ENCODE results near the gene TRIM17.

TRIM17 gene

DNA sequence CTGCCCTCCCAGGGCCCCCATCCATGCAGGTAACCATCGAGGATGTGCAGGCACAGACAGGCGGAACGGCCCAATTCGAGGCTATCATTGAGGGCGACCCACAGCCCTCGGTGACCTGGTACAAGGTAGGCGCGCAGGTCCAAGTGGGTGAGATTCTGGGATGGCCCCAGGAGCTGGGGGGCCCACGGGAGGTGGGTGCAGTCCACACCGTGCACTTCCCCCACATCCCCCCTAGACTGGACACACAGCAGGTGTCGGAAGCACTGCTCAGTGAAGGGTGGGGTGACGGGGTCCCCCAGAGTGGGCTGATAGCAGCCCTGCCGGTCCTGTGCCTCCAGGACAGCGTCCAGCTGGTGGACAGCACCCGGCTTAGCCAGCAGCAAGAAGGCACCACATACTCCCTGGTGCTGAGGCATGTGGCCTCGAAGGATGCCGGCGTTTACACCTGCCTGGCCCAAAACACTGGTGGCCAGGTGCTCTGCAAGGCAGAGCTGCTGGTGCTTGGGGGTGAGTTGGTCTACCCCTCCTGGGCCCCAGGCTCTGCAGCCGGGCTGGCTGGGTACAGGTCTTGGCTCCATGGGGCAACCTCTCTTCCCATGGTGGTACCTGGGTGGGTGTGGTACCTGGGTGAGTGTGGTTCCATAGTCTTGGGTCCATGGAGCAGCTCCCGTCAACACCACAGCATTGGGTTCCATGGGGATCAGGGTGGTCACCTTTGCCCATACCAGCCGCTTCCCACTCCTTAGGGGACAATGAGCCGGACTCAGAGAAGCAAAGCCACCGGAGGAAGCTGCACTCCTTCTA lies 50.4 kb downstream of the TRIM17 start:
- DNase-seq, result no peak

DNA sequence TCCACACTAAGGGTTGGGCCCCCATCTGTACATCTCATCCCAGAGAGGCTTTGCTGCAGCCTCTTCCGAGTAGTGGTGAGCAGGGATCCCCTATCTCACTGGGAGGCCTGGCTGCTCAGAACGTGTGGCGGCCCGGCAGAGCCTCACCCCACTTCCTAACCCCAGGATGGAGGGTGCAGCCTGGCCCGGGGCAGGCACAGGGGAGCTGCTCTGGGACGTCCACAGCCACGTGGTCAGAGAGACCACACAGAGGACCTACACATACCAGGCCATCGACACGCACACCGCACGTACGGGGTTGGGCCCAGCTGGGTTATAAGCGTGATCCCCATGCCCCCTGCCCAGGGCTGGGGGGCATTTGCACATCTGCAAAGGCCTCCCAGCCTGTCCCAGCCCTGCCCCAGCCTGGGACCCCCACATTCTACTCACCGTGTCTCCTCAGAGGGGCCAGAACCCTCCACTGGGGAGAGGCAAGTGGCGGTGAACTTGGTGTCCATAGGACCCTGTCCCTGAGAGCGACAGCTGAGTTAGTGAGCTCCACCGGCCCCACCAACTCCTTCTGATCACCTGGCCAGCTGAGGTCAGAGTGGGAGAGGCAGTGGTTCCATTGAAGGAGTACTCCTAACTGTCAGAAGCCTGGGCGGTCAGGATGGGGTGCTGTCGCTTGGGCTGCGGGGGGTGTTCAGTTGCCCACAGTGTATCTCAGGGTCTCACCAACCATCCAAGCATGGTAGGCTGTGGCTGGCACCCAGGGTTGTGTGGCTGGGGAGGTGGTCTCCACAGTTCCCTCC lies 51.2 kb downstream of the TRIM17 start:
- no peak for DNase-seq

DNA sequence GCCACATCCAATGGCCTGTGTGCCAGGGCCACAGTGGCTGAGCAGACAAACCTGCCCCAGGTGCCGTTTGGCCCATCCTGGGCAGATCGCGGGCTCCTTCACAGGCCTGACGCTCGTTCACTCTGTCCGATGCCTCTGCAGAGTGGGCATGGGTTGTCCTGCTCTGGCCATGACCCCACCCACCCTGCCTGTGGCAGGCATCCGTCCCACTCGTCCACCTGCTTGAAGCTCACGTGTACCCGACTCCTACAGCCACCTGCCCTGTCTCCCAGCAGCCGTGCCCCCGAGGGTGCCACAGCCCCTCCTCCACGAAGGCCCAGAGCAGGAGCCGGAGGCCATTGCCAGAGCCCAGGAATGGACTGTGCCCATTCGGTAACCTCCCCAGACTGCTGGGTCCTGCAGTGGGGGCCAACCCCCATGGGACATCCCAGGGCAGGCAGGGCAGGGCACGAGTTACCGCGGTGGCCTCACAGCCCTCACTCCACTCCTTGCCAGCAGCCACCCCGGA lies 51.9 kb downstream of the TRIM17 start:
- DNase-seq, result no peak

DNA sequence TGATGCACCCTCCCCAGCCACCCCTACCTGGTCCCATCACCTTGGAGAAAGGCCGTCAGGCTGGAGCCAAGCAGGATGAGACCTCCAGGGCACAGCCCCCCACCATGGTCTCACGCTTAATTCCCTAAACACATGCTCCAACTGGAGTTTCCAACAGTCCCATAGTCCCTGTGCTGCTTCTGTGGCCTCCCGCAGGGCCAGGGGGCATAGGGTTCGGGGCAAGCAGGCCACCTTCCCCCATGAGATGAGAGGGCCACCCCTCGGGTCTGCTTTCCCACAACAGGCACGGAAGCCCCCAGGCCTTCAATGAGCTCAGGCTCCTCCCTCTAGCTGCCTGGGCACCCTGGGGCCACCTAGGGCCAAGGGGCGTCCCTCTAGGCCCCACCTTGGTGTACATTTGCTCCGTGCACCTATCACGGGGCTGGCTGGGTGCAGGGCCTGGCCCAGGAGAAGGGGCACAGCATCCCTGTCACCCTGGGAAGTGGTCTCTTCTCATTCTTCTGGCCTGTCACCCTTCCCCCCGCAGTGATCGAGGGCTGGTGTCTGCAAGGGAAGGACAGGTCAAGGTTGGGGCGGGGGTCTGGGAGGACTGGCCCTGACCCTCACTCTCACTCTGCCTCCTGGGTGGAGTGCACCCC lies 52.5 kb downstream of the TRIM17 start:
- no peak for DNase-seq

DNA sequence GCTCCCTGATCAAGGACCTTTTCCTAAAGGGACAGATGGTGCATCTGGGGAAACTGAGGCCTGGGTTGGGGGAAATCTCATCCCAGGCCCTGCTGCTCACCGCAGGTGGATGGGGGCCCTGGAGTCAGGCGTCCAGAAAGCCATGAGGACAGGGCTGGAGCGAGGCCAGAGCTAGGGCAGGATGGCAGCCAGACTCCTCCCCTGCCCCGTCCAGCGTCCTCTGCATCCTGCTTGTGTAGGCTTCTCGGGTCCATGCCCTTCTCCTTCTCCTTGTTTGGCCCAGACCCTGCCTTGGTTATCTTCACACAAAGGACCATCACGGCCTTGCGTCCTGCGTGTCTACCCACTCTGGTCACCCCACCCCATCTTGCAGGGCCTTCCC lies 53.0 kb downstream of the TRIM17 start:
- no peak for DNase-seq

DNA sequence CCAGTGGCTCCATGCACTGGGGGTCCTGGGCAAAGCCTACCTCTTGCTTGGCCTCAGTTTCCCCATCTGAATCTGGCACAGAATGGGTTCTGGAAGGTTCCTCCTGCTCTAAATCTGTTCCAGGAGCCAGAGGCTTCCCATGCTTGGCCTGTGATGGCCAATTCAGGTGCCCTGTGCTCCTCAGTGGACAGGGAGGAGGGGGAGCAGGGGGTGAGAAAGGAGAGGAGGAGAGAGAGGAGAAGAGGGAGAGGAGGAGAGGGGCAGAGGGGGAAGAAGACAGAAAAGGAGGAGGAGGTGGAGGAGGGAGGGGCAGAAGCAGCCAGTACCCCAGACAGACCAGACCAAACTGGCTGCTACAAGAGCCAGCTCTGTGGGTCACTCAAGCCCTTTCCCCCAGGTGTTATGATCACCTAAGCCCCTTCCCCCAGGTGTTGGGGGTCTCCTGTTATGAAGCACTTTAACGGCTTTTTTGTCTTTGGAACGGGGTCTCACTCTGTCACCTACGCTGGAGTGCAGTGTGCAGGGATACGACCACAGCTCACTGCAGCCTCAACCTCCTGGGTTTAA lies 53.7 kb downstream of the TRIM17 start:
- no peak for DNase-seq

DNA sequence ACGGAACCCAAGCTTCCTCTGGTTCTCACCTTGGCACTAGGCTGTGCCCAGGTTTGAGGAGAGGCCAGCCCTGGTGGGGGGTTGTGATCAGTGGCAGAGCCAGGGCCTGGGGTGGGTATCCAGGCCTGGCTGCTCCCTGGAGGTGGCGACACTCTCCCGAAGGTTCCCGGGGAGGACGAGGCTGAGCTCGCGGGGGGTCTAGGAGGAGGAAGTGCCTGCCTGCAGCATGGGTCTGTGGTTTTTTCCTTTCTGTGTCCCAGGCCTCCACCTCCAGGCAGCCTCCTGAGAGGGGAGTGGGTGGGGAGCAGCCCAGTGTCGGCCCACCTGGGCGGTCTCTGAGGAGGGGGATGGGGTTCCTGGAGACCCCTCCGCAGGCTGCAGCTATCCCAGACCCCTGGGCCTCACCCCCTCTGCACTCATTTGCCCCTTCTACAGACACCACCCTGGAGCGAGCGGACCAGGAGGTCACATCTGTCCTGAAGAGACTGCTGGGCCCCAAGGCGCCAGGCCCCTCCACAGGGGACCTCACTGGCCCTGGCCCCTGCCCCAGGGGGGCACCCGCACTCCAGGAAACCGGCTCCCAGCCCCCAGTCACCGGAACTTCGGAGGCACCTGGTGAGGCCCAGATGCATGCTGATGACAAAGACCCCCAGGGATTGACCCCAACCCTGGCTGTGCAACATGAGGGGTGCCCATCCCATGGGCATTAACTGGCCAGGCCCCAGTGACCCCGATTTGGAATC lies 54.3 kb downstream of the TRIM17 start:
- no peak for DNase-seq

DNA sequence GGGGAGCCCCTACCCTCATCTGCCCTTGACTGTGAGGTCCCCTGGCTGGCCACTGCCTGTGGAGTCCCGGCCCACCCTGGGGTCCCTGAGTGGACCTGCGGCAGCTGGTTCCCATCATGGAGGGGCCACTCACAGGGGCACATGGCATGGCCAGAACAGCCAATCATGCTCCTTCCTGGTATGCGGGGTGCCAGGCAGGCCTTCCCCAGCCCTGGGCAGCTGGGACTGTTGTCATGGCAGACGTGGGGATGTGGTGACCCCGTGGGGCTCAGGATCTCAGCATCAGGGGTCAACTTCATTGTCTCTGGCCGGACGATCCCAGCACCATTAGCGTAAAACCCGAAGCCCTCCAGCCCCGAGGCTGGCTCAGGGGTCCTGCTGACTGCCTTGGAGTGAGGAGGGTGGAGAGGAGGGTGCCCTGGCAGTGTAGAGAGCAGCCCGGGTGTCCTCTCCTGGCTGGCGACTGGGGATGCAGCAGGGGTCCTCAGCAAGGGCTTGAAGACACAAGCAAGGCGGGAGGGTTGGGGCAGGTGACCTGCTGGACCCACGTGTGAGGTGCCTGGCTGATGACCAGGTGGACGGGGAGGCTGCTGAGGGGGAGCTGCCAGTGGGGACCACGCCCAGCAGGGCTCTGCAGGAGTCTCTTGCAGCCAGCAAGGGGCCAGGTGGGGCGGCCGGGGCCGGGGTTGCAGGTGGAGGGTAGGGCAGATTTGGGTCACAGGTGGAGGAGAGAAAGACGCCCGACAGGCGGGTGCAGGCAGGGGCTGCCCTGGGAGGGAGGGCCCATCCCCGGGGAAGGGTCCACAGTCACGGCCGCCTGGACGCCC lies 55.1 kb downstream of the TRIM17 start:
- no peak for DNase-seq

DNA sequence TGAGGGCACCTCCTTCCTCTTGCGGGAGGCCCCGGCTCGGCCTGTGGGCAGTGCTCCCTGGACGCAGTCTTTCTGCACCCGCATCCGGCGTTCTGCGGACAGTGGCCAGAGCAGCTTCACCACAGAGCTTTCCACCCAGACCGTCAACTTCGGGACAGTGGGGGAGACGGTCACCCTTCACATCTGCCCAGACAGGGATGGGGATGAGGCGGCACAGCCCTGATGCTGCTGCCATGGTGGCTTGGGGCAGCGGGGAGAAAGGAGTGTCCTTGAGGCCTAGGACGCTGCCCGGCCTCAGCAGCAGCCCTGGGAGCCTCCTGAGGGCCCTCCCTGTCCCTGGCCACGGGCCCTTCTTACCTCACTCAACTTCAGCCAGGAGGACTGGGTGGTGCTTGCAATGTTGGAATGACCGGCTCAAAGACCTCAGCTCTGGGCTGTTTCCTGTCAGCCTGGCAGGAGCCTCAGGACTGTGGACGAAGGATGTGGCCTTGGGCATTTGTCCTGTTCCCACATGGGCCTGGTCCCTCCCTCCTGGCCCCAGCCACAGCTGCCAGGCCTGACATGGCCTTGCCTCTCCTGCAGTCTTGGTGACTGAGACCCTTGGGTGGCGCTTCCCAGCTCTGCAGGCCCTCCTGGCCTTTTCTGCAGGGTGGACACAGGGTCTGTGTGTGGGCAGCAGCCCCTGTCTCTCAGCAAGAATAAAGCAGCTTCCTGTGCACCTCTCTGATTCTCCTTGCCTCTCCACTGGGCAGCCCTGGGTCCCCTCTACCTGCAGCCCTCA lies 55.9 kb downstream of the TRIM17 start:
- no peak for DNase-seq

DNA sequence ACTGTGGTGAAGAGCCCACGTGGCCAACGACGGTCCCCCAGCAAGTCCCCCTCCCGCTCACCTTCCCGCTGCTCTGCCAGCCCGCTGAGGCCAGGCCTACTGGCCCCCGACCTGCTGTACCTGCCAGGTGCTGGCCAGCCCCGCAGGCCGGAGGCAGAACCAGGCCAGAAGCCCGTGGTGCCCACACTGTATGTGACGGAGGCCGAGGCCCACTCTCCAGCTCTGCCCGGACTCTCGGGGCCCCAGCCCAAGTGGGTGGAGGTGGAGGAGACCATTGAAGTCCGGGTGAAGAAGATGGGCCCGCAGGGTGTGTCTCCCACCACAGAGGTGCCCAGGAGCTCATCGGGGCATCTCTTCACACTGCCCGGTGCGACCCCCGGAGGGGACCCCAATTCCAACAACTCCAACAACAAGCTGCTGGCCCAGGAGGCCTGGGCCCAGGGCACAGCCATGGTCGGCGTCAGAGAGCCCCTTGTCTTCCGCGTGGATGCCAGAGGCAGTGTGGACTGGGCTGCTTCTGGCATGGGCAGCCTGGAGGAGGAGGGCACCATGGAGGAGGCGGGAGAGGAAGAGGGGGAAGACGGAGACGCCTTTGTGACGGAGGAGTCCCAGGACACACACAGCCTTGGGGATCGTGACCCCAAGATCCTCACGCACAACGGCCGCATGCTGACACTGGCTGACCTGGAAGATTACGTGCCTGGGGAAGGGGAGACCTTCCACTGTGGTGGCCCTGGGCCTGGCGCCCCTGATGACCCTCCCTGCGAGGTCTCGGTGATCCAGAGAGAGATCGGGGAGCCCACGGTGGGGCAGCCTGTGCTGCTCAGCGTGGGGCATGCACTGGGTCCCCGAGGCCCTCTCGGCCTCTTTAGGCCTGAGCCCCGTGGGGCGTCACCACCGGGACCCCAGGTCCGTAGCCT lies 56.8 kb downstream of the TRIM17 start:
- no peak for DNase-seq

DNA sequence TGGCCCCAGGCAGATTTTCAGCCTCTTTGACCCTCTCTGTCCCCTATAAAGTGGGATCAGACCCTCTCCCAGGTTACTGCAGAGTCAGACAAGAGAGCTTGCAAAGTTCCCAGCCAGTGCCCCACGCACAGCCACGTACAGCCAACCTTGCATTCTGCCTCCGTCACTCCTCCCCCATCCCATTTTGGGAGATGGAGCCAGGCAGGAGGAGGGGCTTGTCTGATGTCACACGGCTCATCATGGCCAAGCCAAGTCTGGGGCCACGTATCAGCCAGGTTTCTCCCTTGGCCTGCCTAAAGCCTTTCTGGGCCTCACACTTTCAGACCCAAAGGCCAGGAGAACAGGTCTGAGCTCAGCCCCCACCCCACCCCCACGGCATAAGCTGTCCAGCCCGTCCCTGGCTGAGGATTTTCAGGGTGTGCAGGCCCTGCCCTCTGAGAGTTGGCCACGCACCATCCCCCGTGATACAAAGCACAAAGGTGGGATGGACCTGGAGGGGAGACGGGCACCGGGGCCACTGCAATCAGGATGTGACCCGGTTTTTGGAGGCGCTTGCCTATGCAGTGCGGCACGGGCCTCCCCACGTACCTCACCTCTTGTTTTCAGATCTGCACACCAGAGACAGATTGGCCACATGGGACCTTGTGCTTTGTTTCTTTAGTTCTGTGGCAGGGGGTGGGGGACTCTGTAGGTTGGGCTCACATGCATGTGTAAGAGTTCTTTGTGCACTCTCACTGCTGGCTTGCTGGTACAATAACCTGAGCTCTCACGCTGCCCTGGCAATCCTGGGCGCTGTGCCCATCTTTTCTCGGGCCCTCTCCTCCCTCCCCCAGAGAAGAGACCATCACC lies 57.7 kb downstream of the TRIM17 start:
- no peak for DNase-seq

DNA sequence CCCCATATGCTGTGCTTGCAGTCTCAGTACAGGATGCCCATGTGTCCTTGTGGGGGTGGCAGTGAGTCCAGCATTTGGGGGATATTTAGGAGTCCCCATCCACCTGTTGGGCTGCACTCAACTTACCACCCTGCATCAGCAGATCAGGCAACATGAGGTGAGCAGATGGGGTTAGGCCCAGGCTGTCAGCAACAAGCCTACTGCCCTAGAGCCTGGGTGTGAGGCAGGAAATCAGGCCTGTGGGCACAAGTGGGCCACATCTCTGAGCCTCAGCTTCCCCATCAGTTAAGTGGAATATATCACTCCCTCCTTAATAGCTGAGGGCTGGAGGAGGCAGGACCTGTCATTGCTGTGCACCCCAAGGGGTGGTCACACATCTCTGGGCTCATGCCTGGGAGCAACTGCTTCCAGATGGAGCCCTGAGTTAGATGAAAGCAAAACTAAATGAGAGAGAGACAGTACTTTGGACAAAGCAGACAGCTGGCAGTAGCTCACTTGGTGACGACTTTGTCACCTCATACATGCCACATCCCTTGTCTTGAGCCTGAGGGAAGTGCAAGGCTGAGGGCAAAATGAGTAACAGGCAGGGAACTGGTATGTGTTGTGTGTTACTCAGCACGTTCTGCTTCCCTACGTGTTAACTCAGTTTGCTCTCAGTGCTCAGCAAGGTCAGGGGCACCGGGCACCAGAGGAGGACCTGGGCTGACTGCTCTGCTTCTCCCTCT lies 58.5 kb downstream of the TRIM17 start:
- no peak for DNase-seq

Measured in activated naive CD4-positive, alpha-beta T cell treated with Interleukin-2 at 50 U/mL for 16 hours (primary cell).